ENCODE results near the gene POM121L12. TPM values are rescaled to one million over a fixed set of nuclear protein-coding genes. Genes with fewer than 3 reads are reported as not detected.

POM121L12 gene
- total RNA-seq: not detected

DNA sequence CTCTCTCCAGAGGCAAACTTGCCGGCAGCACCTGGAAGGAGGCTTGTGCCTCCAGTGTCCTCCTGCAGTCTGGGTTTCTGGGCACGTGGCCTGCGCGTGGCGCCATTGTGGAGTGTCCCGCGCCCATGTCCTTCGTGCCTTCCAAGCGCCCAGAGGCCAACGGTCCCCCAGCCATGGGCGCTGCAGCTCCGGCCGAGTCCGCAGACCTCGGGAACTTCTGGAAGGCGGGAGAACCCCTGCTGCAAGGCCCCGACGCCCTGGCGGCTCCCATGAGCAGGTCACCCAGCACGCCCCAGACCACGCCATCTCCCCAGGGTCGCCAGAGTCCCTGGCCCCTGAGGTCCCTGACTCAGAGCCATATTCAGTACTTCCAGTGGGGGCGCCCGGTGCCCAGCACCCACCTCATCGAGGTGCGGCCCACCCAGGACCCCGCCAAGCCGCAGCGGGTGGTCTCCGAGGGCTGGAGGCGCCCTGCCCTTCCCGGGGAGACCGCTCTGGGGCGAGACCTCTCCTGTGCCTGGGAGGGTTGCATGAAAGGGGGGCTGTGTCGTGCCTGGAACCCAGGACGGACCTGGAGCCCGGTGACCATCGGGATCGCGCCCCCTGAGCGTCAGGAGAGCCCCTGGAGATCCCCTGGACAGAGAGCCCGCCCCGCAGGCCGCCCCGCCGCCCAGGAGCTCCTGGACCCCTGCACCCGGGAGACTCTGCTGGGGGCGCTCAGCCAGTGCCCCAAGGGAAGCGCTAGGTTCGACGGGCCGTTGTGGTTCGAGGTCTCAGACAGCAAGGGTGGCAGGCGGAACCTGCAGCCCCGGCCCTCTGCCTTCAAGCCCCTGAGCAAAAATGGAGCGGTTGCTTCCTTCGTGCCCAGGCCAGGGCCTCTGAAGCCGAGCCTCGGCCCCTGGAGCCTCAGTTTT, at the start of gene POM121L12:
POM121L12 (plus strand) TSS at position 135 of the 914 bp plus-strand sequence; CDS start at position 174, 39 bp downstream.
- H3K4me3 Mint-ChIP-seq: no peak within 1 kb of the TSS
- no peak within 1 kb of the TSS for H3K27ac Mint-ChIP-seq
- H3K27me3 Mint-ChIP-seq (ENCODE audit: low read depth): no peaks in the 10 kb centered on the region
- H3K36me3 Mint-ChIP-seq (ENCODE audit: low read depth): no peaks in the 10 kb centered on the region
- H3K4me1 Mint-ChIP-seq (ENCODE audit: low read depth): no peaks in the 10 kb centered on the region
- intact Hi-C loops (cut with micrococcal nuclease): no loop called here
- H3K9me3 Mint-ChIP-seq: peaks cover 12% of the 10 kb centered on the region
- DNase-seq: no peak
- CTCF ChIA-PET: no interaction called here

DNA sequence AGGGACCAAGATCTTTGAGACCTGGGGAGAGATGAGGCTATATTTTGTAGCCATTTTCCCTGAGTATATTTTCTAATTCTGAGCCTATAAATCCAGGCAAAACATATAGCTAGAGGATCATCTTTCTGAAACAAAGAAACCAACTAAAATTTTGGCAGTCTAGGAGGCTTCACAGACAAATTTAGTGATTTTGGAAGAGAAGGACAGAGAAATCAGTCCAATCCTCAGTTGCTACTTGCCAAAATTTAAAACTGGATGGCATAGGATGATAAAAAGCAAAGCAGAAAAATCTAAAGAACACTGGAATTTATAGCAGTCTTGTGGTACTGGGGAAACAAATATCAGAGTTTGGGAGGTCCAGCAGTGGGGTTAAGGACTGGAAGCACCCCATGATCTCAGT, 43.4 kb upstream of the POM121L12 start:
- no peak for DNase-seq
- Mint-ChIP-seq H3K4me3 (no peak overlapping the region), H3K9me3 (peaks cover 16% of the 10 kb centered on the region), H3K27me3 (ENCODE audit: low read depth) (no peaks in the 10 kb centered on the region), H3K36me3 (ENCODE audit: low read depth) (no peaks in the 10 kb centered on the region), H3K27ac (no peak overlapping the region), H3K4me1 (ENCODE audit: low read depth) (no peaks in the 10 kb centered on the region)
- CTCF ChIA-PET: no interaction called here
- intact Hi-C loops (cut with micrococcal nuclease): no loop called here

GRCh38 chr7:52992479-52993162, 42.8 kb upstream of the POM121L12 start:
- DNase-seq: no peak
- Mint-ChIP-seq H3K4me1 (ENCODE audit: low read depth) (no peaks in the 10 kb centered on the region), H3K27me3 (ENCODE audit: low read depth) (no peaks in the 10 kb centered on the region), H3K36me3 (ENCODE audit: low read depth) (no peaks in the 10 kb centered on the region), H3K4me3 (no peak overlapping the region), H3K9me3 (peaks cover 16% of the 10 kb centered on the region), H3K27ac (no peak overlapping the region)
- intact Hi-C loops (cut with micrococcal nuclease): no loop called here
- CTCF ChIA-PET: no interaction called here

GRCh38 chr7:52995676-52996075, 39.8 kb upstream of the POM121L12 start:
- Mint-ChIP-seq H3K9me3 (peaks cover 13% of the 10 kb centered on the region), H3K4me3 (no peak overlapping the region), H3K4me1 (ENCODE audit: low read depth) (no peaks in the 10 kb centered on the region), H3K27ac (no peak overlapping the region), H3K27me3 (ENCODE audit: low read depth) (no peaks in the 10 kb centered on the region), H3K36me3 (ENCODE audit: low read depth) (no peaks in the 10 kb centered on the region)
- CTCF ChIA-PET: no interaction called here
- no peak for DNase-seq
- intact Hi-C loops (cut with micrococcal nuclease): no loop called here

GRCh38 chr7:53001221-53001620, 34.2 kb upstream of the POM121L12 start:
- intact Hi-C loops (cut with micrococcal nuclease): no loop called here
- Mint-ChIP-seq H3K4me3 (no peak overlapping the region), H3K36me3 (ENCODE audit: low read depth) (no peaks in the 10 kb centered on the region), H3K4me1 (ENCODE audit: low read depth) (no peaks in the 10 kb centered on the region), H3K9me3 (peaks cover 13% of the 10 kb centered on the region), H3K27ac (no peak overlapping the region), H3K27me3 (ENCODE audit: low read depth) (no peaks in the 10 kb centered on the region)
- CTCF ChIA-PET: no interaction called here
- no peak for DNase-seq

- Mint-ChIP-seq H3K27me3 (ENCODE audit: low read depth) (no peaks in the 10 kb centered on the region), H3K36me3 (ENCODE audit: low read depth) (no peaks in the 10 kb centered on the region), H3K4me3 (no peak overlapping the region), H3K4me1 (ENCODE audit: low read depth) (no peaks in the 10 kb centered on the region), H3K9me3 (peaks cover 16% of the 10 kb centered on the region), H3K27ac (no peak overlapping the region)
- no peak for DNase-seq
- CTCF ChIA-PET: no interaction called here
- intact Hi-C loops (cut with micrococcal nuclease): no loop called here
Observed at GRCh38 chr7:53002389-53002788, 33.0 kb upstream of the POM121L12 start.

- no peak overlapping the region for H3K4me3 Mint-ChIP-seq
- H3K36me3 Mint-ChIP-seq (ENCODE audit: low read depth): no peaks in the 10 kb centered on the region
- H3K27ac Mint-ChIP-seq: no peak overlapping the region
- CTCF ChIA-PET: no interaction called here
- peaks cover 16% of the 10 kb centered on the region for H3K9me3 Mint-ChIP-seq
- DNase-seq: no peak
- intact Hi-C loops (cut with micrococcal nuclease): no loop called here
- H3K27me3 Mint-ChIP-seq (ENCODE audit: low read depth): no peaks in the 10 kb centered on the region
- H3K4me1 Mint-ChIP-seq (ENCODE audit: low read depth): no peaks in the 10 kb centered on the region
Observed at GRCh38 chr7:53003653-53004445, 31.6 kb upstream of the POM121L12 start.

DNA sequence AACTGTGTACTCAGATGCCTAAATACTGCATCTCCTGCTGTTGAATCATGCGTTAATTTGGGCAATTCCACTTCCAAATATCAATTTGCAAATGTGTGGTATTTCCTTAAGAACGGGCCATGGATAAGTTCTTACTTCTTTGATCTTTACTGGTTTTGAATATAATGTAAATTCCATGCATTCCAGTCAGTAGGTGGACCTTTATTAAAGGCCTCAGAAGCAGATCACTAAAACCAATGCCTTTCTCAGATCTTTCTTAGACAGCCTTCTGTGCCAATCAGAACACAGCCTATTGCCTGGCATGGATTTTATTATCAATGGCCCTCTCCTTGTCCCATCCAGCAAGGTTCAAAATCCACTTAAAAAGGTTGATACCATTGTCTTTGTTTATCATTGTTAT, 21.5 kb upstream of the POM121L12 start:
- Mint-ChIP-seq H3K9me3 (peaks cover 17% of the 10 kb centered on the region), H3K36me3 (ENCODE audit: low read depth) (no peaks in the 10 kb centered on the region), H3K4me3 (no peak overlapping the region), H3K27me3 (ENCODE audit: low read depth) (no peaks in the 10 kb centered on the region), H3K4me1 (ENCODE audit: low read depth) (no peaks in the 10 kb centered on the region), H3K27ac (no peak overlapping the region)
- intact Hi-C loops (cut with micrococcal nuclease): no loop called here
- CTCF ChIA-PET: no interaction called here
- no peak for DNase-seq

- peaks cover 16% of the 10 kb centered on the region for H3K9me3 Mint-ChIP-seq
- H3K4me1 Mint-ChIP-seq (ENCODE audit: low read depth): no peaks in the 10 kb centered on the region
- H3K27me3 Mint-ChIP-seq (ENCODE audit: low read depth): no peaks in the 10 kb centered on the region
- DNase-seq: no peak
- CTCF ChIA-PET: no interaction called here
- H3K27ac Mint-ChIP-seq: no peak overlapping the region
- intact Hi-C loops (cut with micrococcal nuclease): no loop called here
- no peaks in the 10 kb centered on the region for H3K36me3 Mint-ChIP-seq (ENCODE audit: low read depth)
- H3K4me3 Mint-ChIP-seq: no peak overlapping the region
Observed at GRCh38 chr7:53015463-53015862, 20.0 kb upstream of the POM121L12 start.

DNA sequence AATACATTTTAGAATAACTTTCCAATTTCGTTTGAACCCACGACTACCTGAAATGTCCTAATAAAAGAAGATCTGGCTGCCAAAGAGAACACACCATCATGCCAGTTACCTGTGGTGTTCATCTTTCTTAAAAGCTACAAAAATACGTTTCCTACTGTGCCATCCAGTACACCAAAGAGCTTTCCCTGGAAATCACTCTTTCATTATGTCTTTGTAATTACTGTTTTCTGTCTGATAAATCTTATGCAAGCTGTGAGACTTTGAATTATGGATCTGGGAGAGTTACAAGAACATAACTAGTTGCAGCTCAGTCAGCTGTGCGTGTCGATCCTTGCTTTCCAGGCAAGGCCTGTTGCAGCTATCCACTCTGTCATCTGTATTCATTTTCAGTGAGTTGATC, 12.5 kb upstream of the POM121L12 start:
- H3K9me3 Mint-ChIP-seq: peaks cover under 1% of the 10 kb centered on the region
- no peaks in the 10 kb centered on the region for H3K4me1 Mint-ChIP-seq (ENCODE audit: low read depth)
- H3K36me3 Mint-ChIP-seq (ENCODE audit: low read depth): no peaks in the 10 kb centered on the region
- CTCF ChIA-PET: no interaction called here
- no peaks in the 10 kb centered on the region for H3K27me3 Mint-ChIP-seq (ENCODE audit: low read depth)
- intact Hi-C loops (cut with micrococcal nuclease): no loop called here
- no peak for DNase-seq
- H3K4me3 Mint-ChIP-seq: no peak overlapping the region
- no peak overlapping the region for H3K27ac Mint-ChIP-seq

- DNase-seq: no peak
- no peaks in the 10 kb centered on the region for H3K4me1 Mint-ChIP-seq (ENCODE audit: low read depth)
- H3K36me3 Mint-ChIP-seq (ENCODE audit: low read depth): no peaks in the 10 kb centered on the region
- CTCF ChIA-PET: no interaction called here
- no peak overlapping the region for H3K27ac Mint-ChIP-seq
- H3K9me3 Mint-ChIP-seq: peaks cover 11% of the 10 kb centered on the region
- H3K4me3 Mint-ChIP-seq: no peak overlapping the region
- intact Hi-C loops (cut with micrococcal nuclease): no loop called here
- no peaks in the 10 kb centered on the region for H3K27me3 Mint-ChIP-seq (ENCODE audit: low read depth)
Observed at GRCh38 chr7:53048638-53049037, 13.2 kb downstream of the POM121L12 start.

DNA sequence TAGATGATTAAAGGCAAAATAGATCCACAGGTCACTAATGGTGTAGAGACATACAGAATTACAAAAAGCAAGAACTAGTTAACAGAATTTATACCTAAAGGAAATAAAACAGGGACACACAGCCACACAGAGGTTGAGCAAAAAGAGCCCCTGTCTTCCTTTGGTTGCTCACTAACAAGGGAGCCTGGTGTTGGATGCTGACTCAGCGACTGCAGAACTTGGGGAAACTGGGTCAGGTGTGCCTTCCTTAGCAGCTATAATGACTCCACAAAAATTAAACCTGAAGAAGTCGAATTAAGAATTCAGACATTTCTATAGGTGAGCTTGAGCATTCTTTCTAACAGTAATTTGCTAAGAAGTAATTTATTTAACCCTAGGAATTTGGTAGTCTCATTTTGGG, 15.0 kb downstream of the POM121L12 start:
- Mint-ChIP-seq H3K27ac (no peak overlapping the region), H3K9me3 (peaks cover 9% of the 10 kb centered on the region), H3K4me1 (ENCODE audit: low read depth) (no peaks in the 10 kb centered on the region), H3K4me3 (no peak overlapping the region), H3K36me3 (ENCODE audit: low read depth) (no peaks in the 10 kb centered on the region), H3K27me3 (ENCODE audit: low read depth) (no peaks in the 10 kb centered on the region)
- DNase-seq: no peak
- CTCF ChIA-PET: no interaction called here
- intact Hi-C loops (cut with micrococcal nuclease): no loop called here

Measured in activated naive CD4-positive, alpha-beta T cell treated with anti-CD3 and anti-CD28 coated beads for 36 hours (primary cell).